ENCODE results near the gene NOS1. TPM values are rescaled to one million over a fixed set of nuclear protein-coding genes. Genes with fewer than 3 reads are reported as not detected.

NOS1 gene
- total and polyA plus RNA-seq, 2 donors (not counting 3 experiments of a cell fraction or from before 2014, with no cell fraction given): not detected

GRCh38 chr12:117384735-117385134 lies 23.3 kb upstream of the NOS1 start:
- Histone ChIP-seq H3K27ac (ENCODE audit: insufficient read depth, low read depth, low read length) (no peak overlapping the region), H3K27me3 (ENCODE audit: control insufficient read depth in 2 of 2, insufficient read depth in 2 of 2, low read length in 2 of 2) (no peaks in the 10 kb centered on the region), H3K9me3 (replicated peaks; ENCODE audit: control insufficient read depth, insufficient read depth, low read length) (no peaks in the 10 kb centered on the region), H3K9me1 (replicated peaks; ENCODE audit: control insufficient read depth, extremely low read depth, insufficient read depth, low read length) (no peaks in the 10 kb centered on the region), H3K36me3 (ENCODE audit: control insufficient read depth in 2 of 2, extremely low read depth in 1 of 2, insufficient read depth in 2 of 2, low read length in 2 of 2) (no peaks in the 10 kb centered on the region), H4K20me1 (replicated peaks; ENCODE audit: control insufficient read depth, extremely low read depth, insufficient read depth, low read length) (no peaks in the 10 kb centered on the region), H3K4me1 (ENCODE audit: control insufficient read depth, extremely low read depth, insufficient read depth, low read length) (no peaks in the 10 kb centered on the region), H3K4me2 (ENCODE audit: insufficient read depth, low read length) (no peak overlapping the region), H2AFZ (ENCODE audit: low read depth, low read length) (no peak overlapping the region), H3K79me2 (ENCODE audit: control insufficient read depth, insufficient read depth, low read length) (no peaks in the 10 kb centered on the region), H3K9ac (replicated peaks; ENCODE audit: extremely low read depth, insufficient read depth, low read length) (no peak overlapping the region), H3K4me3 (replicated peaks in 1 of 3; ENCODE audit: insufficient read depth in 1 of 3, low read depth in 1 of 3, low read length in 3 of 3) (no peak overlapping the region)
- dilution Hi-C loops (cut with MboI; ENCODE audit: extremely low pct_ligation_motif_present, low sequenced_read_pairs) (no loop called here), intact Hi-C loops (cut with micrococcal nuclease) (no loop called here)
- TF ChIP-seq POLR2A (IDR thresholded peaks at IDR 0.05; ENCODE audit: low read depth, low read length): no peak
- no peak for TF ChIP-seq GATA2 (IDR thresholded peaks at IDR 0.05; ENCODE audit: insufficient read depth, insufficient read length, low read depth, low read length)
- no peak for TF ChIP-seq JUN (IDR thresholded peaks at IDR 0.05; ENCODE audit: borderline replicate concordance, insufficient read depth, insufficient read length, low read depth)
- TF ChIP-seq MAX (IDR thresholded peaks at IDR 0.05; ENCODE audit: insufficient read depth, insufficient read length): no peak
- TF ChIP-seq CTCF (IDR thresholded peaks at IDR 0.05; ENCODE audit: extremely low read depth in 1 of 2, insufficient read depth in 1 of 2, low read depth in 1 of 2, low read length in 2 of 2): no peak
- no peak for TF ChIP-seq EZH2 (IDR thresholded peaks at IDR 0.05; ENCODE audit: borderline replicate concordance, low read depth, low read length, severe bottlenecking)
- TF ChIP-seq FOS (IDR thresholded peaks at IDR 0.05; ENCODE audit: borderline replicate concordance, insufficient read depth, low read length): no peak
- TF ChIP-seq POLR2AphosphoS5 (IDR thresholded peaks at IDR 0.05; ENCODE audit: insufficient read depth, low read depth, low read length): no peak
- TF ChIP-seq MYC (IDR thresholded peaks at IDR 0.05; ENCODE audit: low read depth, low read length): no peak
- ChIA-PET CTCF (no interaction called here), POLR2A (no interaction called here)
- FAIRE-seq: no peak
- no TSS peak for BruUV-seq (replicated peaks)
- no peak for DNase-seq (ENCODE audit: low read depth, low spot score)

All from endothelial cell of umbilical vein (primary cell).